KMS-11 (cell line): Measurements from ENCODE around the gene CD93.

ENCODE experiments used
- H2AFZ ChIP-seq: fragments of 200-600 bp; sonication (generic); 2 replicates; pipeline ENCODE4 v1.6.1; 2016; ENCODE audit warnings: antibody characterized with exemption, mixed run types, low read depth
- H3K27ac ChIP-seq: fragments of 200-600 bp; sonication (generic); 2 replicates; pipeline ENCODE4 v1.6.1; 2016; ENCODE audit warnings: mild to moderate bottlenecking, mixed run types
- H3K27me3 ChIP-seq: fragments of 200-600 bp; sonication (generic); 2 replicates; pipeline ENCODE4 v1.6.1; 2017; ENCODE audit warnings: mild to moderate bottlenecking, low read depth, mixed run types, moderate library complexity; ENCODE audit not compliant: insufficient read depth
- H3K36me3 ChIP-seq: fragments of 200-600 bp; sonication (generic); 2 replicates; pipeline ENCODE4 v1.6.1; 2017; ENCODE audit warnings: mild to moderate bottlenecking, mixed run types; ENCODE audit not compliant: insufficient read depth
- H3K4me1 ChIP-seq: fragments of 200-600 bp; sonication (generic); 2 replicates; pipeline ENCODE4 v1.6.1; 2016; ENCODE audit warnings: mild to moderate bottlenecking, low read depth, mixed run types; ENCODE audit not compliant: poor library complexity, severe bottlenecking
- H3K4me2 ChIP-seq: fragments of 200-600 bp; sonication (generic); 2 replicates; pipeline ENCODE4 v1.7.0; 2016; ENCODE audit warnings: mild to moderate bottlenecking, mixed run types
- H3K4me3 ChIP-seq: fragments of 200-600 bp; sonication (generic); IDR thresholded peaks from 2 replicates; pipeline ENCODE4 v1.6.1; 2017; ENCODE audit warnings: low read depth, low read length, mixed read lengths; ENCODE audit not compliant: insufficient read depth
- H3K79me2 ChIP-seq: fragments of 200-600 bp; sonication (generic); 2 replicates; pipeline ENCODE4 v1.6.1; 2016; ENCODE audit warnings: low read depth, mixed run types; ENCODE audit not compliant: insufficient read depth
- H3K9ac ChIP-seq: fragments of 200-600 bp; sonication (generic); 2 replicates; pipeline ENCODE4 v1.6.1; 2016; ENCODE audit warnings: mild to moderate bottlenecking, mixed run types
- H4K20me1 ChIP-seq: fragments of 200-600 bp; sonication (generic); 2 replicates; pipeline ENCODE4 v1.6.1; 2016; ENCODE audit warnings: mild to moderate bottlenecking, mixed run types; ENCODE audit not compliant: insufficient read depth
- CTCF ChIP-seq: fragments of 200-600 bp; sonication (generic); conservative IDR thresholded peaks from 2 replicates; pipeline ENCODE4 v1.6.1; 2017; ENCODE audit warnings: low read depth, mild to moderate bottlenecking, antibody characterized with exemption, low read length, moderate library complexity, mixed read lengths

The CD93 gene

GRCh38 chr20:23096986-23097520, 10.9 kb upstream of the CD93 start:
- no peak overlapping the region for H3K27ac ChIP-seq
- no peak overlapping the region for H2AFZ ChIP-seq
- TF ChIP-seq CTCF = no peak
- H3K27me3 ChIP-seq = no peaks in the 10 kb centered on the region
- no peaks in the 10 kb centered on the region for H3K4me1 ChIP-seq
- H3K79me2 ChIP-seq = no peaks in the 10 kb centered on the region
- no peaks in the 10 kb centered on the region for H3K36me3 ChIP-seq
- H4K20me1 ChIP-seq = no peaks in the 10 kb centered on the region
- H3K4me2 ChIP-seq = no peak overlapping the region
- H3K4me3 ChIP-seq = no peak overlapping the region
- no peak overlapping the region for H3K9ac ChIP-seq

GRCh38 chr20:23096097-23096496, 10.0 kb upstream of the CD93 start:
- no peak overlapping the region for H3K9ac ChIP-seq
- TF ChIP-seq CTCF = no peak
- H3K4me1 ChIP-seq = no peaks in the 10 kb centered on the region
- H3K27ac ChIP-seq = no peak overlapping the region
- H4K20me1 ChIP-seq = no peaks in the 10 kb centered on the region
- no peaks in the 10 kb centered on the region for H3K79me2 ChIP-seq
- no peak overlapping the region for H3K4me2 ChIP-seq
- no peaks in the 10 kb centered on the region for H3K36me3 ChIP-seq
- no peak overlapping the region for H2AFZ ChIP-seq
- H3K4me3 ChIP-seq = no peak overlapping the region
- H3K27me3 ChIP-seq = no peaks in the 10 kb centered on the region

- H3K27ac ChIP-seq = no peak overlapping the region
- no peaks in the 10 kb centered on the region for H3K27me3 ChIP-seq
- H4K20me1 ChIP-seq = no peaks in the 10 kb centered on the region
- TF ChIP-seq CTCF = no peak
- no peak overlapping the region for H3K4me3 ChIP-seq
- no peaks in the 10 kb centered on the region for H3K4me1 ChIP-seq
- no peak overlapping the region for H3K4me2 ChIP-seq
- no peaks in the 10 kb centered on the region for H3K79me2 ChIP-seq
- H3K9ac ChIP-seq = no peak overlapping the region
- no peaks in the 10 kb centered on the region for H3K36me3 ChIP-seq
- no peak overlapping the region for H2AFZ ChIP-seq
These were observed 9.4 kb upstream of the CD93 start for GRCh38 chr20:23095499-23095898.

GRCh38 chr20:23094927-23095326, 8.8 kb upstream of the CD93 start:
- H3K79me2 ChIP-seq = no peaks in the 10 kb centered on the region
- no peak overlapping the region for H2AFZ ChIP-seq
- H4K20me1 ChIP-seq = no peaks in the 10 kb centered on the region
- H3K4me2 ChIP-seq = no peak overlapping the region
- H3K27ac ChIP-seq = no peak overlapping the region
- no peak overlapping the region for H3K9ac ChIP-seq
- no peaks in the 10 kb centered on the region for H3K4me1 ChIP-seq
- no peak overlapping the region for H3K4me3 ChIP-seq
- no peaks in the 10 kb centered on the region for H3K36me3 ChIP-seq
- TF ChIP-seq CTCF = no peak
- no peaks in the 10 kb centered on the region for H3K27me3 ChIP-seq
